Gastrocnemius medialis (tissue), 4 donors: Measurements from ENCODE around the gene NFIA.

Experiments used
- CTCF ChIP-seq, 5 experiments: fragments of 450-650 bp in 3 of 5; fragments of 200-600 bp in 2 of 5; sonication (generic) in 2 of 5; IDR thresholded peaks in 4 of 5; conservative IDR thresholded peaks in 1 of 5; 1 replicate in 4 of 5; 2 replicates in 1 of 5; pipeline ENCODE4 v1.5.1; 2016 to 2019; ENCODE audit warnings: antibody characterized with exemption in 5 of 5, mild to moderate bottlenecking in 3 of 5, moderate library complexity in 3 of 5
- POLR2A ChIP-seq, 2 donors: fragments of 450-650 bp; IDR thresholded peaks; one replicate each; pipeline ENCODE4 v1.6.1; 2017; ENCODE audit warnings: antibody characterized with exemption in 2 of 2, mild to moderate bottlenecking in 2 of 2, moderate library complexity in 2 of 2

DNA sequence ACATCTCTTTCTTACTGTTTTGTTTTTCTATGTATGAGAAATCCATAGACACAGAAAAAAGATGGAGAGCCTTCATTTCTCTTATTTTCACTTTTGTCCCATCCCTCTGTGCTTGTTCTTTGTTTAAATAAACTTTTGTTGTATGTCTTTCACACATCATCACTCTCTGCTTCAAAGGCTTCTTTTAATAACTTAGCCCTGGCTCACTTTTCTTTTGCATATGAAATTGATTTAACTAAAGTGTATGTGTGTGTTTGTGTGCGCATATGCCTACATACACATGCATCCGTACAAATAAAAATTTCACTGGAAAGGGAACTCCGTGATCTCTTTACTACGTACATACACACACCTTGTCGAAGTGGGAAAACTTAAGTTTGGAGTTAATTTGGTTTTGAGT is 168.6 kb downstream of the NFIA start:
- TF ChIP-seq CTCF (IDR thresholded peaks at IDR 0.05 in 4 of 5, conservative IDR thresholded peaks at IDR 0.05 in 1 of 5) (no peak), POLR2A (IDR thresholded peaks at IDR 0.05) (no peak)
